Measurements from ENCODE around the gene RIMBP2. TPM values are rescaled to one million over a fixed set of nuclear protein-coding genes. Genes with fewer than 3 reads are reported as not detected.
"Not testable (repeated sequence)": the region's sequence is repeated elsewhere in the genome, so short reads cannot be mapped to it uniquely, and the experiment has no call there.

The RIMBP2 gene
- total RNA-seq, 1 donor from 2014 or later, result not detected

DNA sequence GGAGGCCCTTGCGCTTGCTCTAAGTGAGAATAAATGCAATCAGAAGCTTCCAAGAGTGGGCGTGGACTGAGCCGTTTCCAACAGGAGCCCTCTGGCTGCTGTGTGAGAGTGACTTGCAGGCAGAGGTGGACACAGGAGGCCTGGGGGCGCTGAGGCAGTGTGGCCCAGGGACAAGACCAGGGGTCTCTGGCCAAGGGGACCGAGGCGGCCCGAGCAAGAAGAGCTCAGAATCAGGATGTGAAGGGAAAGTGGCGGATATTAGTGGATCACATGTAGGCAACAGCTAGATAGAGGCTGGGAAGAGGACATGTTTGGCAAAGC lies 8.6 kb downstream of the RIMBP2 start:
- intact Hi-C loops (cut with DNase I), result no loop called here
- DNase-seq (ENCODE audit: low spot score), result no peak

DNA sequence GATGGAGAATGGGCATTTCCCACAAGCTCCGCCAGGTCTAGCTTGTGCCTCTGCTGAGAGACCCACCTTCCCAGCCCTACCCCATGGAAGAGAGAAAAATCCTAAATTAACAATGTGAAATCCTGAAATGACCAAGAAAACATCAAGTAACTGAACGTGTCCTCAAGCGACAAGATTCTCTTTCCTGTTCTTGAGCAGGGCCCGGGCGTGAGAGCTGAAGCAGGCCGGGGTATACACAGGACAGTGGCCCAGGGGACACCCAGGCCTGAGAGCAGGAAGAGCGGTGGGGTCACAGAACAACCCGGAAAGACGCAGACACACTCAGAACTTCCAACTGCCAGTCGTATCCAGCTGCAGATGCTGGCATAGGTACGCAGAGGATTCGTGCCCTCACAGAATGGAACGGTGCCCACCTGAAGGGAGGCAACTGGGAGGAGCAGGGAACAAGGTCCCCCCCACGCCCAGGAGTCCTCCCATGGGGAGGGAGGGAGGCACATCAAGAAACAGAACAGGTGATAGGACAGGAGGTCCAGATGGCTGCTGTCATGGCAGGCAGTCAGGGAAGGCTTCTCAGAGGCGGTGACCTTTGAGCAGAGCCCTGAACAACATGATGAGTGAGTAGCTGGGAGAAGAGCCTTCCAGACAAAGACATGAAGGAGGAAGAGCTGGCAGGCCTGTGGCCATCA lies 9.1 kb downstream of the RIMBP2 start:
- intact Hi-C loops (cut with DNase I), result no loop called here
- DNase-seq (ENCODE audit: low spot score), result peak; percentile 57

DNA sequence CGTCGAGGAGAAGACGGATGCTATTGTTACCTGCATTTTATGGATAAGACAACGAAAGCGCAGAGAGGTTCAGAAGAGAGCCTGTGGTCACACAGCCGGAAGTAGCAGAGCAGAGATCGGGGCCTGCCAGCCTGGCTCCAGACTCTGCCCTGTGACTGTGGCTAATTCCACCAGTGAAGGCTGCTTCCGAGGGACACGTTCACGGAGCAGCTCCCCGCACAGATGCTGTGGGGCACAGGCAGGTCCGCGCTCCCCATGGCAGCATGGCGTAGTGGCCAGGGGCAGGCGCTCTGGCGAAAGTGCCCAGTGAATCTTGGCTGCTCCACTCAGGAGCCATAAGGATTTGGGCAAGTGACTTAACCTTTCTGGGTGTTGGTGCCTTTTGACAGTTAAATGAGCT lies 9.8 kb downstream of the RIMBP2 start:
- intact Hi-C loops (cut with DNase I), result no loop called here
- DNase-seq (ENCODE audit: low spot score), result no peak

DNA sequence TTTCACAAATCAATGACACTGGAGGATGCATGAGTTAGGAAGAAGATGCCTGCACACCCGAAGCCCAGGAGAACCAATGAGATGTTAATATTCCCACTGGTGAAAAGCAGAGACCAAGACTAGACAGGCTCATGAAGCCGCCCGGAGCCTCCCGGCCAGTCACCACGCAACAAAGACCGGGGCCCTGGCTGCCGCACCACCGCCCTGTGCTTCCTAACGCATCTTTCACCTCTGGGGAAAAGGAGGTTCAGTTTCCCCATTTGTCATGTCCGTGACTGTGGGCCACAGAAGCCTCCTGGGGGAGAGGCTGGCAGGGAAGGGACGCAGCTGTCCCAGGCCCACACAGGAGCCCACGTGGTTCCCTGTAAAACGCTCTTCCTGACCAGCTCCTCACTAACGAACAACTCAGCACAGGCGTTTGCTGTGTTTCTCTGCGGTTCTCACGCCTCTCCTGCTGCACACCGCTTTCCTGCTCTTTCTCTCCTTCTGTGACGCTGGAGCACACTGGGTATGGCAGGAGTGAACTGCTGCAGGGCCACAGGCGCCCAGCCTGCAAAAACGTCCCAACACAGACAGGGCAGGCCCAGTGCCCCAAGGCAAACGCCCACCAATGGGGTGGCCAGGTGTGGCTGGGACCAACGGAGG lies 10.8 kb downstream of the RIMBP2 start:
- DNase-seq (ENCODE audit: low spot score), result no peak
- intact Hi-C loops (cut with DNase I), result no loop called here

DNA sequence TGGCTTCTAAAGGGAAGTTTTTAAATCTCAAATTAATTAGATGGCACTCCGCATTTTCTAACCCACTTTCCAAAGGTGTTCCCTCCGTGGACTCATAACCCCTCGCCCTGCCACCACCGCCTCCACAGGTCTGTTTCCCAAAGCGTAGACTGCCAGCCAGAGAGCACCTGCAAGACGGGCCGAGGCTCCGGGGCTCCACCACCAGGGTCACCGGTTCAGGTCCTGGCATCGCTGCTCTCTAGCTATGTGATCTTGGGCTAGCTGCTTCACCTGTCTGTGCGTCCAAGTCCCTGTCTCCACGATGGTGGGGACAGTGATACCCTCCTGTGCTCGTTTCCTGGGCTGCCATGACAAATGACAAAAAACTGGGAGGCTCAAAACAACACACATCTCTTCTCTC lies 11.5 kb downstream of the RIMBP2 start:
- DNase-seq (ENCODE audit: low spot score), result no peak
- intact Hi-C loops (cut with DNase I), result no loop called here

DNA sequence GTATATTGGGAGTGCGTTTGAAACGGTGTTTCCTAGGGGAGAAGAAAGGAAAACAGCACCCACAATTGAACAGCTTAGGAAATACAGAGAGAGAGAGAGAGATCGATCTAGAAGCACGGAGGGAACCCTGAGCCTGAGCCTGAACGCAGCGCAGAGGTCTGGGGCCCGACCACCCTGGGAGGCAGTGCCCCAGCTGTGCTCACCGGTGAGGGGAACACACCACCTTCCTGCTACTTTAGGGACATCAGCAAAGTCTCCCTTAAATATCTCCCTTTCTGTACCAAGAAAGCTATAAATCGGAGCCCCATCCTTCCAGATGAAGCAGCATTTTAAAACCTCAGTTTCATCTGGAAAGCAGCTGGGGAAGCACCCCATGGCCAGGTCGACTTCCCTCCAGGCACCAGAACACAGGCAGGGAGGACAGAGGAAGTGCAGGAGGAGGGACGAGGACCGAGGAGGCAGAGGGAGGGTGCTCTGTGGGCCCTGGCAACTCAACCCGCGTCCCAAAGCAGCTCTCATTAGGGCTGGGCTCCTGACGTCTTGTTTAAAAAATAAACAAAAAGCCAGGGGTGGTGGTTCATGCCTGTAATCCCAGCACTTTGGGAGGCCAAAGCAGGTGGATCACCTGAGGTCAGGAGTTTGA lies 12.2 kb downstream of the RIMBP2 start:
- DNase-seq (ENCODE audit: low spot score), result no peak
- intact Hi-C loops (cut with DNase I), result no loop called here

DNA sequence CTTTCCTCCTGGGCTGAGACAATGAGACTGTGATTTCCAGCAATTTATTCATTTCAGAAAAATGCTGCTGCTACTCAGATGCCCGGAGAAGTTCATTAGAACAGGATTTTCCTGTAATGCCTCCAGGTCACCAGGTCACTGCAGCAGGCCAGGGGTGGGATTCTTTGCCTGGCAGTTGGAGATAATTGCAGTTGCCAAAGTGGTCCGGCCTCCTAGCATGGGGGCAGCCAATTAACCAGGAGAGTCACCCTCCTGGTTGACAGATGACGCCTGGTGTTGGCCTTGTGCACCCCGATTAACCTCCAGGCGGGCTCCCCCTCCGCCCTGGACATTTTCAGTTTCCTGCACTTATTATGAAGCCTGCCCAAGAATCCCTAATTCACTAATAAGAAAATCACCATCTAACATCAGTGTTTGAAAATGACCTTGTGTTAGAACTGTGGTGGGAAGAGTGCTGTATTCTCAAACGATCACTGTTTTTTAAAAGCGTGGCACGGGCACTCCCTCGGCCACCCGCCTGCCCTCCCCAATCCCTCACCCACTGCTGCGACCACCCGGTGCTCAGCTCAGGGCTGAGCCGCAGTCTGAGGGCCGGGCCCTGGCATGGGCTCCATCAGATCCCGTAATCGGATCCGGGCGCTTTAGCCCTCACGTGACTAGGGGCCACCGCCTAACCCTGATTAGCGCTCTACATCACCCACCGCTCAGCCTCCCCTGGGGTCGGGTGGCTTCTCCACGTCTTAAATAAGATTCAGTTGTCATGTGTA lies 12.9 kb downstream of the RIMBP2 start:
- intact Hi-C loops (cut with DNase I), result no loop called here
- no peak for DNase-seq (ENCODE audit: low spot score)

DNA sequence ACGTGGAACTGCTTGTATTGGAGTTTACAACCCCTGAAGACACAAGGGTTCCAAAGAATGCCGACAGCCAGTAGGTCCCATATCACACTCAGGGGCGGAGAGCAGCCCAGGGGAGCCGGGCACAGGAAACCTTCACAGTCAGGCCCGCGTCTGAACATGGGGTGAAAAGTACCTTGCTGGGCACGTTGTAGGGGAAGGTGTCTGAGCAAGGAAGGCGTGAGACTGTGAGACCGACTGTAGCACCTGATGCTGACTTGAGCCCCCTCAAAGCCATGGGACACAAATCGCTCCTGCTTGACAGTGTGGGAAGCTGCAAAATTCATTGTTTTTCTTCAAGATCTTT lies 14.7 kb downstream of the RIMBP2 start:
- DNase-seq (ENCODE audit: low spot score), result peak; percentile 22
- intact Hi-C loops (cut with DNase I), result no loop called here

- peak; percentile 56 for DNase-seq (ENCODE audit: low spot score)
- intact Hi-C loops (cut with DNase I), result no loop called here
These were observed 15.4 kb downstream of the RIMBP2 start for GRCh38 chr12:130700492-130701401.

DNA sequence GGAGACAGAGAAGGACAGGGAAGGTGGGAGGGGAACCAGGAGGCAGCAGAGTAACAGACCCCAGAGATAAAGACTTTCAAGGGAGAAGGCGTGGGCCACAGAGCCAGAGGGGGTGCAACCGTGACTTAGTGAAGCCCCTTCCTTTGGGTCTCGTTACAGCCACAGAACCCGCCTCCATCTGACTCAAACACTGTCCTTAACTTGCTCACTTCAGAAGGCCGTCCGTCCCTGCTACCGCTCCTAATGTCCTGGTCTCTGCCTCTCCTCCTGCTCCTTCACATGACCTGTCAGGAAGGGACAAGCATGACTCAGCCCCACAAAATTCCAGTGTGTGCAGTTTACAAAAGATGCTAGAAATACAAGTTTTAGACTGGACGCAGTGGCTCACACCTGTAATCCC lies 18.0 kb downstream of the RIMBP2 start:
- DNase-seq (ENCODE audit: low spot score), result peak; percentile 60

DNA sequence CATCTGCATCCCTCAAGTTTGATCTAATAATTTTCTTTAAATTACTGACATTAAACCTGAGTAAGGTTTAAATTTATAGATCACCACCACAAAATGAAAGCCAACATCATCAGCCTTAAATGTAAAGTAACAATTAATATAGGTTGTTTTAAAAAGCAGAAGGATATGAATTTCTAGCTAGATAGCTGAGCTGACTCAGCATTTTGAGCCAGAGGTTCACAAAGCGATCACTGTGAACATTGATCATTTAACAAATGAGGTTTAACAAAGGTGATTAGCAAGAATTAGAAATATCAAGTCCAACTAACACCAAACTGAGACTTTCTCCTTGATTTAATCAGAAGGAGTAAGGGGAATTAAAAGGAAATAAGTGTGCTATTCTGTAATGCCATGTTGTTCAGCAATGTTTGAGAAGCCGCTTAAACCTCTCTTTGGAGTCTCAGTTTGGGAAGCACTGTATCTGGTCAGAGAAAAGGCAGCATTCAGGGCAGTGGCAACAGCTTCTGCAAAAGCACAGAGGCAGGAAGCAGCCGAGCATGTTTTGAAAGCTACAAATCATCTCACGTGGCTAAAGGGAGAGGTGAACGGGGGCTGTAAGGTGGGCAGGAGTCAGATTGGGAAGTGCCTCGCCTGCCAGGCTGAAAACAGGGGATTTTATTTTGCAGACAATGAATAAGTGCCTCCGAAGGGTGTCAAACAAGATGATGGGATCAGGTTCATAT lies 19.6 kb downstream of the RIMBP2 start:
- intact Hi-C loops (cut with DNase I), result no loop called here

More for the DNA sequence above, 18.0 kb downstream of the RIMBP2 start:
- intact Hi-C loops (cut with DNase I), result no loop called here

GRCh38 chr12:130695061-130695460 lies 21.0 kb downstream of the RIMBP2 start:
- DNase-seq (ENCODE audit: low spot score), result no peak
- intact Hi-C loops (cut with DNase I), result no loop called here

More for the DNA sequence above, 19.6 kb downstream of the RIMBP2 start:
- DNase-seq (ENCODE audit: low spot score), result no peak

DNA sequence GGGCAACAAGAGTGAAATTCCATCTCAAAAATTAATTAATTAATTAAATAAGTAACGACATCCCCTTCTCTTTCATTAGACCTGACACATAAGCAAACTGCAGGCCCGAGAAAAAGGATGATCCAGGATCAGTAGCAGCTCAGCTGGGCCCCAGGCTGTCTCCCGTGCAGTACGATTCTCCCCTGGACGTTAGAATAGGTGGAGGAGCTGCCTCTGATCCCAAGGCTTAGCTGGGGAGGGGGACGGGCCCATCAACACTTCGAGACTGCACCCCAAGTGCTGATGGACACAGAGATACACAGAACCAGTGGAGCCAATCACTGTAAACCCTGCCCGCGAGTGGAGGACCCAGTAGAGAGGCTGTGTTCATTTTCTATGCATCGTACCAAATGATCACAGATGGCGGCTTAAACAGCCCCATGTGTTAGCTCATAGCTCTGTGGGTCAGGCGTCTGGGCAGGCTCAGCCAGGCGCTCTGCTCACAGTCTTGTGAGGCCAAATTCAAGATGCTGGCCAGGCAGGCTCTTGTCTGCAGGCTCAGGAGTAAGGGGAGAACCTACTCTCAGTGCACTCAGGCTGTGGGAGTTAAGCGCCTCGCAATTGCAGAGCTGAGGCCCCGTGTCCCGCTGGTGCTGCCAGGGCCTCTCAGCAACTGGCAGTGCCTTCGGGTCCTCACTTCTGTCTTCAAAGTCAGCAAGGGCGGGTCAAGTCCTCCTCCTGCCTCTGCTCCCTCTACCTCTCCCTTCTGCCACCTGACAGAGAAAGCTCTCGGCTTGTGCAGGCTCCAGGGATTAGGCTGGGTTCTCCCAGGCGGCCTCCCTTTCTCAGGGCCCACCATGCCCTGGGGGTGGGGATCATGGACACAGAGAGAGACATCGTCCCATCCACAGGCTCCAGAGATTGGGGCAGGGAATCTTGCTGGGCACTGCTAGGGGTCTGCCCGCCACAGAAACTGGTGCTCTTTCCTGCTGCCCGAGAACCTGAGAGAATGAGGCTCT lies 26.4 kb downstream of the RIMBP2 start:
- intact Hi-C loops (cut with DNase I), result no loop called here
- DNase-seq (ENCODE audit: low spot score), result no peak

DNA sequence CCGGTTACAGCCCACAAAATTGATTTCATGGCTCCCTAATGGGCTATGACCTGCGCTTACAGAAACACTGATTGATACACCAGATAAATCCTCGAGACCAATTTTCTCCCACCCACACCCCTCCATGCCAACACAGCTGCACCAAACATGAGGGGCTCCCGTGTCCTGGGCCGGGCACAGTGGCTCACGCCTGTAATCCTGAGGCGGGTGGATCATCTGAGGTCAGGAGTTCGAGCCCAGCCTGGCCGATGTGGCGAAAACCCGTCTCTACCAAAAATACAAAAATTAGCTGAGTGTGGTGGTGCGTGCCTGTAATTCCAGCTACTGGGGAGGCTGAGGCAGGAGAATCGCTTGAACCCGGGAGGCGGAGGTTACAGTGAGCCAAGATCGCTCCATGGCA lies 27.1 kb downstream of the RIMBP2 start:
- DNase-seq (ENCODE audit: low spot score); intact Hi-C loops (cut with DNase I): not testable (repeated sequence)

GRCh38 chr12:130687796-130688778 lies 28.0 kb downstream of the RIMBP2 start:
- intact Hi-C loops (cut with DNase I), result no loop called here
- no peak for DNase-seq (ENCODE audit: low spot score)

DNA sequence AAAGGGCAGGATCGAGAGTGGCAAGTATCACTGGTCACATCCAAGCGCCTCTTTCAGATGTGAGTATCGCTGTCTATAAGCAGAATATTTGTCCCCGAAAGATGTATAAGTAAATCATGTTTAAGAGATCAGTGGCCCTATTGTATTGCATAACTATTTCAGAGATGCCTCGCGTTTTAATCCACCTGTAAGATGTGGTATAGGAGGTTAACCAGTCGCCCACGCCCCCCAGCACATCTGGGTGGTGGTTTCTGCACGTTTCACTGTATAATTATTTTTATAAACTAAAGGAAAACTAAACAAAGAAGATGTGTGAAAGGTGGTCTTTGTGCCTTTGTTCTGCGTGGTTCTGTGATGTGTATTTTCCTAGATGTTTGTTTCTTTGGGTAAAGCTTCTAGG lies 28.9 kb downstream of the RIMBP2 start:
- DNase-seq (ENCODE audit: low spot score), result no peak
- intact Hi-C loops (cut with DNase I), result no loop called here

Data from cardiac septum (tissue), 1 donor.